ENCODE data around the gene AHDC1. TPM values are rescaled to one million over a fixed set of nuclear protein-coding genes. Genes with fewer than 3 reads are reported as not detected.

AHDC1 gene
- total and polyA plus RNA-seq, 9 of the 15 experiments (the other 6 are each of a cell fraction or from before 2014, with no cell fraction given): 0.21 to 36.4 (median 4.7) TPM

DNA sequence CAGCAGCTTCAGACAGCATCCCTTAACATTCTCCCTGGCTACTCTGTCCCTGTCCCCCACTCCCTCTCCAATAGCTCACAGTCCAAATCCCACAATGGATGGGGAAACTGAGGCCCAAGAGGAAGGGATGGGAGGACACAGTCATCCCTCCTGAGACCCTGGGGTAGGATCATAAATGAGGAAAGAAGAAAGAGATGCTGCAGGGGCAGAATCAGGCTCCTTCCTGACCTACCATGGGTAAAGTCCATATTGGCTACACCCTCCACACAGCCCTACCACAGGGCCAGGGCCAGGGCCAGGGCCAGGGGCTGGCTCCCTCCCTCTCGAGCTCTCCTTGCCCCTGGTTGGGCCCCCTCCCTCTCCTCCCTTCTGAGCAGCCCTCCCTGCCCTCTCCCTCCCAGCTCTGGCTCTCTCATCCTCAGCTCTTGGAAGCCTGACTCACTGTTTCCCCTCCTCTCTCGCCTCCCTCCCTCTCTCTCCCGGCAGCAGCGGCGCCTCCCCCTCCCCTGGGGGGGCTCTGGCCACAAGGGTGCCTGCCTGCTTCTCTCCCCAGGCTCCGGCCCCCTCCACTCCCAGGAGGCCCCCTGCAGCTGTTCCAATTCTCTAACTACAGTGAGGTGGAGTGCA lies 4.9 kb downstream of the AHDC1 start (continued):
- TF ChIP-seq, protein P1, sequence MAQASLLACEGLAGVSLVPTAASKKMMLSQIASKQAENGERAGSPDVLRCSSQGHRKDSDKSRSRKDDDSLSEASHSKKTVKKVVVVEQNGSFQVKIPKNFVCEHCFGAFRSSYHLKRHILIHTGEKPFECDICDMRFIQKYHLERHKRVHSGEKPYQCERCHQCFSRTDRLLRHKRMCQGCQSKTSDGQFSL (CRISPR knock-in tag; IDR thresholded peaks at IDR 0.05): peak; percentile 96
- TF ChIP-seq, protein P1 (tag; IDR thresholded peaks at IDR 0.05): peak in 1 of 2 experiments; percentile 67; a peak in 1 of 4 replicates
- TF ChIP-seq KLF16 (IDR thresholded peaks at IDR 0.05) (no peak), BCL6 (CRISPR knock-in tag; IDR thresholded peaks at IDR 0.05) (no peak), ELF4 (CRISPR knock-in tag; IDR thresholded peaks at IDR 0.05) (peak; percentile 48), CBX3 (IDR thresholded peaks at IDR 0.05; ENCODE audit: borderline replicate concordance in 1 of 2, low read length in 2 of 2) (no peak), DIDO1 (tag; IDR thresholded peaks at IDR 0.05; ENCODE audit: low read depth) (no peak), FOSL1 (tag; conservative IDR thresholded peaks at IDR 0.05) (peak; percentile 95), CSDE1 (IDR thresholded peaks at IDR 0.05) (no peak), KHSRP (IDR thresholded peaks at IDR 0.05) (no peak), TCF7L2 (IDR thresholded peaks at IDR 0.05; ENCODE audit: low read depth, low read length) (no peak), DPF2 (IDR thresholded peaks at IDR 0.05) (peak; percentile 89), GTF2A2 (tag; IDR thresholded peaks at IDR 0.05) (no peak)

Measured in K562 (cell line).